SIG-M5 (cell line): ENCODE results near the gene PCDHGA9.
"Not testable (repeated sequence)": the region's sequence is repeated elsewhere in the genome, so short reads cannot be mapped to it uniquely, and the experiment has no call there.

ENCODE experiments used
- DNase-seq: peaks from one replicate; lab custom pipeline; 2025; lab: John Stamatoyannopoulos, UW

The PCDHGA9 gene

GRCh38 chr5:141384471-141385267 is 17.9 kb upstream of the PCDHGA9 start:
- DNase-seq, result no peak

- DNase-seq, result not testable (repeated sequence)
Observed at GRCh38 chr5:141387557-141388311, 14.8 kb upstream of the PCDHGA9 start, which contains the start of gene PCDHGB4. PCDHGB4 (plus strand) TSS chr5:141387698; CDS start chr5:141387885, 187 bp downstream.

GRCh38 chr5:141388661-141389060 is 13.9 kb upstream of the PCDHGA9 start:
- no peak for DNase-seq

GRCh38 chr5:141389153-141390042 is 13.2 kb upstream of the PCDHGA9 start:
- DNase-seq, result no peak

- no peak for DNase-seq
Observed at GRCh38 chr5:141392429-141393198, 10.0 kb upstream of the PCDHGA9 start, which contains the start of gene PCDHGA8. PCDHGA8 (plus strand) TSS chr5:141392633; CDS start chr5:141392814, 181 bp downstream.

- no peak for DNase-seq
Observed at GRCh38 chr5:141393267-141393666, 9.3 kb upstream of the PCDHGA9 start.

GRCh38 chr5:141394401-141395187 is 8.0 kb upstream of the PCDHGA9 start:
- DNase-seq, result not testable (repeated sequence)

- not testable (repeated sequence) for DNase-seq
Observed at GRCh38 chr5:141397756-141398551, 4.6 kb upstream of the PCDHGA9 start, which contains the start of gene PCDHGB5. PCDHGB5 (plus strand) TSS chr5:141397947; CDS start chr5:141398128, 181 bp downstream.

- DNase-seq, result no peak
Observed at GRCh38 chr5:141398608-141399007, 4.0 kb upstream of the PCDHGA9 start.

GRCh38 chr5:141399555-141400258 is 2.9 kb upstream of the PCDHGA9 start:
- no peak for DNase-seq

- no peak for DNase-seq
Observed at GRCh38 chr5:141403387-141403786, 809 bp downstream of the PCDHGA9 start.

- DNase-seq, result not testable (repeated sequence)
Observed at GRCh38 chr5:141407790-141408505, 5.4 kb downstream of the PCDHGA9 start, which contains the start of gene PCDHGB6. PCDHGB6 (plus strand) TSS chr5:141408021; CDS start chr5:141408203, 182 bp downstream.

- DNase-seq, result no peak
Observed at GRCh38 chr5:141409598-141410306, 7.2 kb downstream of the PCDHGA9 start.

- no peak for DNase-seq
Observed at GRCh38 chr5:141411575-141411974, 9.0 kb downstream of the PCDHGA9 start.

GRCh38 chr5:141412854-141413539 is 10.4 kb downstream of the PCDHGA9 start, which contains the start of gene PCDHGA10:
PCDHGA10 (plus strand) TSS chr5:141412987; CDS start chr5:141413176, 189 bp downstream.
- DNase-seq, result no peak

- DNase-seq, result no peak
Observed at GRCh38 chr5:141413540-141414069, 11.0 kb downstream of the PCDHGA9 start.
